ENCODE results near the gene MXRA8.

Gene MXRA8

DNA sequence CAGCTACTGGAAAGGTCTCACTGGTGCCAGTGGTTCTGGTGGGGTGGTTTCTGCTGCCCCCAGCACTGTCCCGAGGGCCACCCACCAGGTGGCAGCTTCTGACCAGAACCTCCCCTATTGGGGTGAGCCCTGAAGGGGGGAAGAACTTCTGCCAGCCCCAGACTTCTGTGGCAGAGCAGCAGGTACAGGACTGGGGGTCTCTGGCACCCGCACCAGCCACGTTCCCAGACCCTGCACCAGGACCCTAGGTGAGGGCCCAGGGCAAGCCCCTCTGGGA, 48.3 kb downstream of the MXRA8 start:
- peak overlapping the region; percentile 96 for H3K27ac ChIP-seq
- TF ChIP-seq ZFX (IDR thresholded peaks at IDR 0.05; ENCODE audit: borderline replicate concordance): no peak
- TF ChIP-seq, protein P1, sequence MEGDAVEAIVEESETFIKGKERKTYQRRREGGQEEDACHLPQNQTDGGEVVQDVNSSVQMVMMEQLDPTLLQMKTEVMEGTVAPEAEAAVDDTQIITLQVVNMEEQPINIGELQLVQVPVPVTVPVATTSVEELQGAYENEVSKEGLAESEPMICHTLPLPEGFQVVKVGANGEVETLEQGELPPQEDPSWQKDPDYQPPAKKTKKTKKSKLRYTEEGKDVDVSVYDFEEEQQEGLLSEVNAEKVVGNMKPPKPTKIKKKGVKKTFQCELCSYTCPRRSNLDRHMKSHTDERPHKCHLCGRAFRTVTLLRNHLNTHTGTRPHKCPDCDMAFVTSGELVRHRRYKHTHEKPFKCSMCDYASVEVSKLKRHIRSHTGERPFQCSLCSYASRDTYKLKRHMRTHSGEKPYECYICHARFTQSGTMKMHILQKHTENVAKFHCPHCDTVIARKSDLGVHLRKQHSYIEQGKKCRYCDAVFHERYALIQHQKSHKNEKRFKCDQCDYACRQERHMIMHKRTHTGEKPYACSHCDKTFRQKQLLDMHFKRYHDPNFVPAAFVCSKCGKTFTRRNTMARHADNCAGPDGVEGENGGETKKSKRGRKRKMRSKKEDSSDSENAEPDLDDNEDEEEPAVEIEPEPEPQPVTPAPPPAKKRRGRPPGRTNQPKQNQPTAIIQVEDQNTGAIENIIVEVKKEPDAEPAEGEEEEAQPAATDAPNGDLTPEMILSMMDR (IDR thresholded peaks at IDR 0.05): no peak

DNA sequence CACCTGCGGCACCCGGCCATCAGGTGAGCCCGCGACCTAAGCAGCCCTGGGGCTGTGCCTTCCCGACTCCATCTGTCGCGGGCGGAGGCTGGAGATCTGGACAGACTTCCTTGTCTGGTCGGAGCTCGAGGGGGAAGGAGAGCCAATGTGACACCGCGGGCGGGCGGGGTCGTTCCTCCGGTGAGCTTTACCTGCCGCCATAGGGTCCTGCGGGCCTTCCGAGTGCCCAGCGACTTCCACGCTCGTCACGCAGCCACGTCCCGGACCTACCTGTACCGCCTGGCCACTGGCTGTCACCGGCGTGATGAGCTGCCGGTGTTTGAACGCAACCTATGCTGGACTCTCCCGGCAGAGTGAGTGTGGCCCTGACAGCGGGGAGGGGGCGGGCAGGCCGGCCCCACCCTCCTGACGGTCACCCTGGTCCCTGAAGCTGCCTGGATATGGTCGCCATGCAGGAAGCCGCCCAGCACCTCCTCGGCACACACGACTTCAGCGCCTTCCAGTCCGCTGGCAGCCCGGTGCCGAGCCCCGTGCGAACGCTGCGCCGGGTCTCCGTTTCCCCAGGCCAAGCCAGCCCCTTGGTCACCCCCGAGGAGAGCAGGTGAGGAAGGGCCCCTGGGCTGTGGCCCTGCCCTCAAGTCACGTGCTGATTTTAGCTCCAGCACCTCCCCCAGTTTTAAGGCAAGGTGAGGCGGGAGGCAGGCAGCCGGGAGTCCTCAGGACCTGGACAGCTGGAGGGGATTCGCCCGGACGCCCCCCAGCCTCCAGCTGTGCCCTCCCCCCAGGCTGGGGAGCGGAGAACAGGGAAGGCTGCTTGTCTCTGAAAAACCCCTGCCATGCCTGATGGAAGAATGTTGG, 48.9 kb downstream of the MXRA8 start:
- peak overlapping the region; percentile 96 for H3K27ac ChIP-seq

DNA sequence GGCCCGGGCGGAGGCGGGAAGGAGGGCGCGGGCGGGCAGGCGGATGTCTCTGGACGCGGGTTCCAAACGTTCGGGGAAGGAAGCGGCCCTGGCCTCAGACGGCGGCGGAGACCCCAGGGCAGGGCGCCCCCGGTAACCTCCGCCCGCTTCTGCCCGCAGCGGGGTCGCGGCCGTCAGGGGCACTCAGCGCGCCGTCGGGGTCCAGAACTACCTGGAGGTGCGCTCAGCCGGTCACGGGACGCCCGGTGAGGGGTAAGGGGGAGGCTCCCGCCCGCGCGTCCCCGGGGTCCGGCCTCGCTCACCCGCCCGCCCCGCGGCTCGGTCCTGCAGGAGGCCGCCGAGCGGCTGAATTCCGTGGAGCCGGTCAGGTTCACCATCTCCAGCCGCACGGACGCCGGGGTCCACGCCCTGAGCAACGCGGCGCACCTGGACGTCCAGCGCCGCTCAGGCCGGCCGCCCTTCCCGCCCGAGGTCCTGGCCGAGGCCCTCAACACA, 49.6 kb downstream of the MXRA8 start:
- peak overlapping the region; percentile 96 for H3K27ac ChIP-seq

More for the DNA sequence above, 48.9 kb downstream of the MXRA8 start:
- TF ChIP-seq ZFX (IDR thresholded peaks at IDR 0.05; ENCODE audit: borderline replicate concordance): no peak
- TF ChIP-seq, protein P1 (IDR thresholded peaks at IDR 0.05): no peak

DNA sequence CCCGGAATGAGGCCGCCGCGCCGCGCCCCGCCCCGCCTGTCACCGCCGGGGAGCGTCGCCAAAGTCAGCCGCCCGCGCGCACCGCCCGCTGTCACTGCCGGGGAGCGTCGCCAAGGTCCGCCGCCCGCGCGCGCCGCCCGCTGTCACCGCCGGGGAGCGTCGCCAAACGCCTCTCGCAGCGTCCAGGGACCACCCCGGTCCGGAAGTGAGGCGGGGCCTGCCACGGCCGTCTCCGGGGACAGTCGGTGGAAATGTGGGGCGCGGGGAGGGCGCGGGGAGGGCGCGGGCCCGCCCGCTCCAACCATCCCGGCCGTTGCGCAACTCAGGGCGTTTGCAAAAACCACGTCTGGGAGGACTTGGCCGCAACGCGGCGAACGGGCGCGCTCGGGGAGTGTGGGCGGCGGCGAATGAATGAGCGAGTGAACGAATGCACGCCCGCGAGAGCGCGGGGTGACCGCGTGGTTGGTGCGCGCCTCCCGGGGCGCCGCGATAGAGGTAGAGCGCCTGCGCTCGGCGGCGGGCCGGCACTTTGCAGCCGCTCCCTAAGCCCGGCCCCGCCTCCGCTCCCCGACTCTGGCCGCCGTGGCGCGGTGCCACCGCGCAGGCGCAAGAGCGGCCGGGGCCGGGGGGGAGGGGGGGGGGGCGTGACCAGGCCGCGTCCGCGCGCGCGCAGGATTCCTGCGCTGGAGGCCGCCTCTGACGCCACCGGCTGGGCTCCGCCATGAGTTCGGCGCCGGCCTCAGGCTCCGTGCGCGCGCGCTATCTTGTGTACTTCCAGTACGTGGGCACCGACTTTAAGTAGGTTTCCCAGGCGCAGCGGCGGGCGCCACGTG, 50.2 kb downstream of the MXRA8 start, which contains the start of the genes ACAP3 and PUSL1:
Gene ACAP3 (minus strand): TSS at position 8 of the 833 bp plus-strand sequence. CDS start 115 bp downstream, outside the sequence.
Gene PUSL1 (plus strand): TSS at position 675 of the 833 bp plus-strand sequence. CDS start 47 bp downstream, at position 722.
- TF ChIP-seq ZFX (IDR thresholded peaks at IDR 0.05; ENCODE audit: borderline replicate concordance): no peak
- TF ChIP-seq, protein P1 (IDR thresholded peaks at IDR 0.05): 0 out of 2 replicates have a peak, but pooled peaks have one; percentile 8
- H3K27ac ChIP-seq: peak within 1 kb of the TSS; percentile 96

More for the DNA sequence above, 49.6 kb downstream of the MXRA8 start:
- TF ChIP-seq, protein P1 (IDR thresholded peaks at IDR 0.05): no peak
- TF ChIP-seq ZFX (IDR thresholded peaks at IDR 0.05; ENCODE audit: borderline replicate concordance): no peak

DNA sequence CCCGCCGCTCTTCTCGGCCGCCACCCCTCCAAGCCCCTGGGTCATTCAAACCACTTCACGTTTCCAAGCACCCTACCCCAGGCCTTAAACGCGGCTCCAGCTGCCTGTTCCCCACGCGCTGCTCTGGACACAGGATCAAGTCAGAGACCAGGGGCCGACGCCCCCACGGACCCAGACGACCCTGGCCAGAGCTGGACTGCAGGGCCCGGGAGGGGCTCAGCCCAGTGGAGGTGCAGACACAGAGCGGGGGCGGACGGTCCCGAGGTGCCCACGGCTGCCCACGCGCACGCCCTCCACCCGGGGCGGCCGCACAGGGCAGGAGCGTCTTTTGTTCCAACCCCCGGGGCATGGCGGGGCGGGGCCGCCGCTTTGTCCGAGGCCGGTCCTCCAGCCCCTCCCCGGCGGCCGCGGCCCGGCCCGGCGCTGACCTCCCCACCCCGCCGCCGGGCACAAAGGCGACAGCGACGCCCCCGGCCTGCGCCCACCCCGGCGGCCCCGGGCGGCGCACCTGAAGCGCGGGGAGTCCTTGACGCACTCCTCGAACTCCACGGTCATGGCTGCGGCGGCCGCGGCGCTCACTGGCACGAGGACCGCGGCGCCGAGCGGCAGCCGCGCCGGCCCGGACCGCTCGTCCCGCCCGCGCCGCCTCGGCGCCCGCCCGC, 51.0 kb downstream of the MXRA8 start:
- no peak for TF ChIP-seq ZFX (IDR thresholded peaks at IDR 0.05; ENCODE audit: borderline replicate concordance)
- TF ChIP-seq, protein P1 (IDR thresholded peaks at IDR 0.05): no peak
- H3K27ac ChIP-seq: peak overlapping the region; percentile 96

DNA sequence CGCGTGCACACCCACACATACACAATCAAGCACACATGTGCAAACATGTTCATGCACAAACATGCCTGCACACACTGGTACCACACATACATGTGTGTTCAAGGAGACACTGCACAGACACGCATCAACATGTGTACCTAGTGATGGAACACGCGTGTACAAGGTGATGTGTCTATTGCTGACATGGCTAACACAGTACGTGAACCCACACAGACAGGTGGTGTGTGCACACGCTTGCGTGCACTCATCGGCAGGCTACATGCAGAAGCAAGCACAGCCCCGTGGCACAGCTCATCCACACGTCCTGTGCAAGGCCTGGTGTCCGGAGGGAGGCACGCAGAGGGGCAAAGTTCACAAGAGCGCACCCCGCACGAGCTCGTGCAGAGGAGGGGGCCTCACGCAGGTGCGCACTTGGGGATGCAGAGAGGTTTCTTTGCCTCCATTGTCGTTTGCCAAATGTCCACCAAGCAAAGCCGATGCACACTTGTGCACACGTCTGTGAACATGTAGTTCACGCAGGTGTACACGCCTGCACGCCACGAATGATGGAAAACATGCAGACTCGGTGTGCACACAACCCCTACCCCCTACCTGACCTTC, 51.6 kb downstream of the MXRA8 start:
- H3K27ac ChIP-seq: peak overlapping the region; percentile 96
- TF ChIP-seq ZFX (IDR thresholded peaks at IDR 0.05; ENCODE audit: borderline replicate concordance): no peak
- TF ChIP-seq, protein P1 (IDR thresholded peaks at IDR 0.05): no peak
